Aorta (tissue), 5 donors: ENCODE data around the gene THSD4. TPM values are rescaled to one million over a fixed set of nuclear protein-coding genes. Genes with fewer than 3 reads are reported as not detected.
A peak's percentile ranks its signal among the peaks of the same experiment; 100 is the strongest.

Experiments
- ATAC-seq: fragments of 200-7000 bp; cut with Tn5 transposase; one replicate; pipeline ENCODE4 v1.9.1; 2022; ENCODE audit warnings: moderate library complexity; ENCODE audit not compliant: low FRiP score
- DNase-seq, 2 donors: peaks; one replicate each; pipeline ENCODE4 v3.0.0-alpha.2; 2020
- H3K27ac ChIP-seq, 2 donors: one replicate each; pipeline ENCODE4 v1.5.1; 2013; ENCODE audit warnings: low read length in 2 of 2, mild to moderate bottlenecking in 2 of 2, moderate library complexity in 2 of 2, control low read depth in 1 of 2, inconsistent platforms in 1 of 2, low read depth in 1 of 2
- H3K27me3 ChIP-seq, 2 donors: one replicate each; pipeline ENCODE4 v1.6.1; 2013; ENCODE audit warnings: control low read depth in 1 of 2, low read length in 1 of 2, mild to moderate bottlenecking in 1 of 2, moderate library complexity in 1 of 2; ENCODE audit not compliant: insufficient read depth in 2 of 2, control insufficient read depth in 1 of 2
- H3K36me3 ChIP-seq, 2 donors: one replicate each; pipeline ENCODE4 v1.6.1; 2013; ENCODE audit warnings: control low read depth in 1 of 2, low read length in 1 of 2, mild to moderate bottlenecking in 1 of 2; ENCODE audit not compliant: insufficient read depth in 2 of 2, control insufficient read depth in 1 of 2
- H3K4me1 ChIP-seq, 2 donors: one replicate each; pipeline ENCODE4 v1.6.1; 2013; ENCODE audit warnings: low read length in 2 of 2, control low read depth in 1 of 2, mild to moderate bottlenecking in 1 of 2, moderate library complexity in 1 of 2; ENCODE audit not compliant: insufficient read depth in 2 of 2, control insufficient read depth in 1 of 2
- H3K4me3 ChIP-seq, 2 donors: one replicate each; pipeline ENCODE4 v1.5.1; 2013; ENCODE audit warnings: low read length in 2 of 2, control low read depth in 1 of 2, mild to moderate bottlenecking in 1 of 2
- H3K9me3 ChIP-seq: one replicate; pipeline ENCODE4 v1.6.1; 2013; ENCODE audit warnings: mild to moderate bottlenecking, low read length; ENCODE audit not compliant: control insufficient read depth
- WGBS, 2 donors: extraction: QIAGEN DNeasy Blood & Tissue Kit; methylation state at CpG; one replicate each; pipeline ENCODE4 v1.1.7; 2013; 5-methylcytosine and 5-hydroxymethylcytosine counted together
- intact Hi-C, 2 donors: fragments of 100-400 bp; cut with DNase I; formaldehyde crosslinking; loops; one replicate each; pipeline versions ENCODE4 v1.14.2 to v1.15.0; 2022
- polyA plus RNA-seq, 2 donors: library from polyadenylated mRNA; stranded (reverse); fragments of 200-250 nt; gene quantifications; one replicate each; pipeline ENCODE4 v1.2.3, GENCODE V29; 2013
- total RNA-seq, 2 donors: library from RNA; stranded (reverse); fragmentation: NEBNext Ultra II Directional; extraction: Animal tissue kit (Norgen Biotek cat#: 25700); gene quantifications; one replicate each; pipeline ENCODE4 v1.2.1, GENCODE V29; 2021
- donor health status: healthy with polysubstance abuse.
- donor health status: Bipolar disorder and iron deficiency.
- donor health status: DM: no; HTN: no; CAD: no.
- donor health status: DM: no; HTN: no; CAD: no.
- donor health status: DM: yes; HTN: yes; CAD: no.

THSD4 gene
- total and polyA plus RNA-seq, 4 donors: 6.3 to 143 (median 30.3) TPM

GRCh38 chr15:71747128-71748083 lies 632.1 kb downstream of the THSD4 start:
- Histone ChIP-seq H3K9me3 (no peaks in the 10 kb centered on the region), H3K27ac (no peak overlapping the region), H3K4me1 (no peaks in the 10 kb centered on the region), H3K27me3 (no peaks in the 10 kb centered on the region), H3K4me3 (no peak overlapping the region), H3K36me3 (peaks cover 0 to 2% of the 10 kb centered on the region in 2 donors)
- intact Hi-C loops: no loop called here
- no peak for ATAC-seq
- DNase-seq: no peak
- WGBS, 2 donors: 80 to 83% methylated on average over 12 of the region's 12 CpGs

DNA sequence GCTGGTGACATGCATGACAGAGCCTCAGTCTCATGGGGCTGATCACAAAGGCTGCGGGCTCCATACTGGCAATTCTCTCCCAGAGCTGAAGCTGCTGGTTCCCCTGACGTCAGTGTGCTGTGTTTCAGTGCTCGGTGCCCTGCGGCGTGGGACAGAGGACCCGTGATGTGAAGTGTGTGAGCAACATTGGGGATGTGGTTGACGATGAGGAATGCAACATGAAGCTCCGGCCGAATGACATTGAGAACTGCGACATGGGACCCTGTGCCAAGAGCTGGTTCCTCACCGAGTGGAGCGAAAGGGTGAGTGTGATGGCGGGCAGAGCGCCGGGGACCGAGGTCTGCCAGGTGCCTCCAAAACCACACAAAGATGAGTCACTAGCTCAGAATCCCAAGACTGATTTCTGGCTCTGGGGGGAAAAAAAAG lies 633.0 kb downstream of the THSD4 start:
- DNase-seq: no peak
- 87 to 93% methylated on average over 16 of the region's 16 CpGs for WGBS, 2 donors
- Histone ChIP-seq H3K4me3 (no peak overlapping the region), H3K27ac (no peak overlapping the region), H3K4me1 (no peaks in the 10 kb centered on the region), H3K36me3 (peaks cover 0 to 2% of the 10 kb centered on the region in 2 donors), H3K9me3 (no peaks in the 10 kb centered on the region), H3K27me3 (no peaks in the 10 kb centered on the region)
- ATAC-seq: no peak
- intact Hi-C loops: no loop called here

DNA sequence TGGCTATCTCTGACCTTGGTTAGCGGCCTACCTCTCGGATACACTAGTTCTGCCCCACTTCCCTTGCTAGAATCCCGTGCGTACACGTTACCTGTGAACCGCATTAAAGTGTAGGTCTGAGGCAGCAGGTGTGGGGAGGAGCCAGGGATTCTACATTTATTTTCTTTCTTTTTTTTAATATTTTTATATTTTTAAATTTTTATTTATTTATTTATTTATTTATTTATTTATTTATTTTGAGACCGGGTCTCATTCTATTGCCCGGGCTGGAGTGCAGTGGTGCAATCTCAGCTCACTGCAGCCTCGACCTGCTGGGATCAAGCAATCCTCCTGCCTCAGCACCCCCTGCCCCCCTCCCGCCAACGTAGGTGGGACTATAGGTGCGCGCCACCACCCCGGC lies 634.2 kb downstream of the THSD4 start:
- H3K9me3 ChIP-seq: no peaks in the 10 kb centered on the region
- no peak overlapping the region for H3K27ac ChIP-seq
- no peak overlapping the region for H3K4me3 ChIP-seq
- no peaks in the 10 kb centered on the region for H3K27me3 ChIP-seq
- ATAC-seq: no peak
- peaks cover 0 to 2% of the 10 kb centered on the region in 2 donors for H3K4me1 ChIP-seq
- H3K36me3 ChIP-seq: peaks cover 0 to 2% of the 10 kb centered on the region in 2 donors
- intact Hi-C loops: no loop called here
- no peak for DNase-seq
- 96 to 97% methylated on average over 14 of the region's 14 CpGs for WGBS, 2 donors

DNA sequence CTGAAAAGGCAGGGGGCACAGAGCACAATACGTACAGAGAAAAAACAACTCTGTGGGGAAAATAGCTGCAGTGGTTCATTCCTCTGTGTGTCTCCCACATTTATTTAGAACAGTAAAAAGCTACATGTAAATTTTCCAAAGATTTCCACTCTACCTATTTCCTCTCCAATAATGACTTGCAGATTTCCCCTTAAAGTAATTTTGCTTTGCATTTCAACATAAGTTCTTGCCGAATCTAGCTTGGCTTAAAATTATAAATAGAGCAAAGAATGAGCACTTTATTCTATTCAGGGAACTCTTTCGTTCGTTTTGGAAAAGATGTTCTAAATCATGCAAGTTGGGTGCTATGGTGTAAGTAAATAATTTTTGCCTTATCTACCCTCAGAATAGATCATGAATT lies 636.9 kb downstream of the THSD4 start:
- peak overlapping the region in 1 of 2 donors; percentile 71 for H3K27ac ChIP-seq
- no peaks in the 10 kb centered on the region for H3K9me3 ChIP-seq
- H3K4me1 ChIP-seq: peaks cover 0 to 2% of the 10 kb centered on the region in 2 donors
- no peaks in the 10 kb centered on the region for H3K36me3 ChIP-seq
- no peak overlapping the region for H3K4me3 ChIP-seq
- no peaks in the 10 kb centered on the region for H3K27me3 ChIP-seq
- ATAC-seq (no peak), DNase-seq (no peak)
- 6 to 8% methylated on average over 4 of the region's 4 CpGs for WGBS, 2 donors
- intact Hi-C loops: no loop called here

DNA sequence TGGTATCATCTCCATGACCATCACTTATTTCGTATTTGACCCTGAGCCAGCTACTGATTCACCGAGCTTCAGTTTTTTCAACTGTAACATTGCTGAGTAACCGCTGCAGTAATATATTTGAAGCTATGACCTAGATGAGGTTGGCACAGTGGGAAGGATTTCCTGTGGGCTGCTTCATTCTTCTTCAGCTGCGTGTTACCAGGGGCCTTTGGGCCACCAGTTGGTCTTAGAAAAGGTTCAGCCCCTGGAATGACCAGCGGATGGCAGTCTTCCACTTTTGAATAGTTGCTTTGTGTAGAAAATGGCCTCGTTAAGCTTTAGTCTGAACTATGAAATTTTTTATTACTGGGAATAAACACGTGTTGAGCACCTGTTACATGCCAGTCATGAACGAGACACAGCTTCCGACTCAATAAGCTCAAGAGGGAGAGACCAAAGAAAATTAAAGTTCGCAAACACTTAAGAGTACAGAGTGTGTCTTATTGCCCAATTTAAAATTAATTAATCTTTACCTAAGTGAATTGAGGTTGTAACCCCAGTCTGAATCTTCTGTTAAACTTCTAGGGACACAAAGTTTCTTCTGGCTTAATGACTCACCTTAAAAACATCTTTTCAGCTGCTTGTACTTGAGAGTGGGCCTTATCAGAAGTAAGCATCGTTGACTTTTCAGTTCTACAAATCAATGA lies 637.5 kb downstream of the THSD4 start:
- peak overlapping the region in 1 of 2 donors; percentile 52 for H3K27ac ChIP-seq
- no peak overlapping the region for H3K4me3 ChIP-seq
- no peaks in the 10 kb centered on the region for H3K9me3 ChIP-seq
- H3K4me1 ChIP-seq: peaks cover 0 to 2% of the 10 kb centered on the region in 2 donors
- no peaks in the 10 kb centered on the region for H3K36me3 ChIP-seq
- 19 to 24% methylated on average over 11 of the region's 11 CpGs for WGBS, 2 donors
- no peaks in the 10 kb centered on the region for H3K27me3 ChIP-seq
- intact Hi-C loops: no loop called here
- peak; percentile 72 for ATAC-seq
- DNase-seq: peak; percentile 75 to 82

DNA sequence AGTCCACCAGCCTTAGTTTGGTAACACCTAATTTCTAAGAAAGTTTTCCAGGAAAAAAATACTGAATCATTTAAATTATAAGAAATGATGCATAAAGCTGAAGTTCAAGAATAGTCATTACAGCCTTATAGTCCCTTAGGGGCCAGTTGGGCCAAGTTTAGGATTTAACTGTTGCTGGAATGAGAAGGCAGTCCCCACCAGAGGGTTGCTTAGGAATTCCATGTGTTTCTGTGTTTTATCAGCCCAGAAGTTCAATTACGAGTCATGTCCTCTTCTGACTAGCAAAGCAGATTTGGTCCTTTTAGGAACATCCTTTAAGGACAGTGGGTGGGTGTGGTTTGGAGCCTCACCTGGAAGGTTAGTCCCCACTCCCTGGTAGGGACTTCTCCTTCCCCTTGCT lies 638.1 kb downstream of the THSD4 start:
- H3K9me3 ChIP-seq: no peaks in the 10 kb centered on the region
- H3K36me3 ChIP-seq: no peaks in the 10 kb centered on the region
- WGBS, 2 donors: 39 to 71% methylated on average over 1 of the region's 1 CpG
- ATAC-seq (no peak), DNase-seq (no peak)
- no peaks in the 10 kb centered on the region for H3K27me3 ChIP-seq
- H3K27ac ChIP-seq: peak overlapping the region in 1 of 2 donors; percentile 75
- H3K4me1 ChIP-seq: peaks cover 0 to 2% of the 10 kb centered on the region in 2 donors
- no peak overlapping the region for H3K4me3 ChIP-seq
- intact Hi-C loops: no loop called here

DNA sequence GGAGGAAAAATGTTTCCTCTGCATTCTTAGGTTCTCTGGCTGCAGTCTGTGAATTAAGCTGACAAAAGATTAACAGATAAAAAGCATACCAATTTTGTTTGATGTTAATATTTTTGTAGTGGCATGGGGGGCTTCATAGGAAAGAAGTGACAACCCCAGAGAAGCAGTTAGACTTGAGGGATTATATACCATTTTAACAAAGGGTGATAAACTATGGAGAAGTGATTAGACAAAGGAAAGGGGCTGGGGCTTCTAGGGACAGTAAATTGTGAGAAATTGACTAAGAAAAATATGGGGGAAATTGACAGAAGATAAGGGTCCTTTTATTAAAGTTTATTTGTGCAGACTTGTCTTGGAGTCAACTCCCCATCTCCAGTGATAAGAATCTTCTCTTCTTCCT lies 639.4 kb downstream of the THSD4 start:
- Histone ChIP-seq H3K36me3 (no peaks in the 10 kb centered on the region), H3K9me3 (no peaks in the 10 kb centered on the region), H3K4me3 (no peak overlapping the region), H3K27me3 (no peaks in the 10 kb centered on the region), H3K27ac (no peak overlapping the region), H3K4me1 (peaks cover 0 to 2% of the 10 kb centered on the region in 2 donors)
- ATAC-seq (no peak), DNase-seq (no peak)
- intact Hi-C loops: no loop called here

GRCh38 chr15:71755092-71755970 lies 640.1 kb downstream of the THSD4 start:
- H3K4me3 ChIP-seq: no peak overlapping the region
- H3K9me3 ChIP-seq: no peaks in the 10 kb centered on the region
- intact Hi-C loops: no loop called here
- no peak for ATAC-seq
- H3K27ac ChIP-seq: no peak overlapping the region
- peaks cover 0 to 2% of the 10 kb centered on the region in 2 donors for H3K4me1 ChIP-seq
- no peaks in the 10 kb centered on the region for H3K27me3 ChIP-seq
- WGBS, 2 donors: 55 to 76% methylated on average over 4 of the region's 4 CpGs
- DNase-seq: no peak
- no peaks in the 10 kb centered on the region for H3K36me3 ChIP-seq
